Upper lobe of left lung (tissue), 4 donors: Measurements from ENCODE around the gene NFATC2.

Experiments used
- CTCF ChIP-seq, 6 experiments: fragments of 450-650 bp in 4 of 6; fragments of 200-600 bp in 2 of 6; sonication (generic) in 2 of 6; IDR thresholded peaks; one replicate each; pipeline ENCODE4 v1.5.1; 2016 to 2019; ENCODE audit warnings: antibody characterized with exemption in 6 of 6
- EP300 ChIP-seq, 4 donors: sonication (generic); formaldehyde crosslinking; IDR thresholded peaks; one replicate each; pipeline ENCODE4 v1.5.1; 2017; ENCODE audit warnings: antibody characterized with exemption in 4 of 4, control low read depth in 2 of 4
- POLR2A ChIP-seq, 4 donors: fragments of 450-650 bp; IDR thresholded peaks; one replicate each; pipeline ENCODE4 v1.5.1; 2016 to 2017; ENCODE audit warnings: antibody characterized with exemption in 4 of 4, mild to moderate bottlenecking in 2 of 4

DNA sequence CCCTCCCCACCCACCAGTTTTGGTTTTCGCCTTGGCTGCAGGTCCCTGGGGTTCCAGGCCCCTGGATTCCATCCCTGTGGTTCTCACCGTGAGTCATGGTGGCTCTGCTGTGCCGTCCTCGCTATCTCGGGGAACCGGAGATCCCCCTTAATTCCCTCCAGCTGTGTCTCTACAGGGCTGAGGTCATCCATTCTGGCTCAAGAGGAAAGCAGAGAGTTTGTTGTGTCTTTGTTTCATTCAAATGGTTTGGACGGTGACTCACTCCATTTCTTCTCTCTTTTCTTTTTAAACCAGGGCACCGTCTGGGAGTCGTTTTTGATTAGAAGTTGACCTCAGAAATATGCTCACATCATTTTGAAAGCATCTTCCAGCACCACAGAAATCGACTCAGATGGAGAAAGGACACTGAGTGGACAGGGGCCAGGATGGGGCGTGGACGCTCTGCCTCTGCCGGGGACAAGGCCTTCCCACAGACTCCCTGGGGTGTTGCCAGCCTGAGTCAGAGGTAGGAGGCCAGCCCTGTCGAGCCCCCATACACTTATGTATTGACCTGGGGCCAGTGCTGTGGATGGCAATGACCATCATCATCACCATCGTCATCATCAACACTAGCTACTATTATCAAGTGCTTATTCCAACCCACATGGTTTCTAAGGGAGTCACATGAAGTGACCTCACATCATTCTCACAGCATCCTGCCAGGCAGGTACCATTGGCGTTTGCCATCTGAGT, 176.2 kb downstream of the NFATC2 start:
- TF ChIP-seq POLR2A (IDR thresholded peaks at IDR 0.05) (no peak), EP300 (IDR thresholded peaks at IDR 0.05) (no peak), CTCF (IDR thresholded peaks at IDR 0.05) (no peak)
